A673 (cell line): ENCODE measurements around the gene ABR. TPM values are rescaled to one million over a fixed set of nuclear protein-coding genes. Genes with fewer than 3 reads are reported as not detected.
A peak's percentile ranks its signal among the peaks of the same experiment; 100 is the strongest.

Experiments used
- BruUV-seq: library from RNA; stranded (reverse); fragments of 400-500 nt; replicated peaks from 2 replicates; lab custom pipeline; 2021; lab: Mats Ljungman, UMichigan
- CTCF ChIA-PET: fragments of 300-600 bp; sonication (Branson Sonifier 250); formaldehyde crosslinking; loops from one replicate; lab custom pipeline; 2022; ENCODE audit warnings: antibody characterized with exemption; lab: Charles Lee
- POLR2A ChIA-PET: fragments of 300-600 bp; sonication (Branson Sonifier 250); formaldehyde crosslinking; loops from one replicate; lab custom pipeline; 2022; ENCODE audit warnings: antibody characterized with exemption; ENCODE audit not compliant: low non-redundant PET; lab: Charles Lee
- DNase-seq: peaks from one replicate; pipeline ENCODE4 v3.0.0-alpha.2; 2015; ENCODE audit warnings: low spot score
- H3K27ac ChIP-seq: fragments of 200-600 bp; sonication (generic); 2 replicates; pipeline ENCODE4 v1.5.1; 2016; ENCODE audit warnings: mixed run types, low read depth, mild to moderate bottlenecking, mixed read lengths, antibody characterized with exemption, low read length; ENCODE audit not compliant: poor library complexity, severe bottlenecking
- H3K27me3 ChIP-seq: fragments of 200-600 bp; sonication (generic); replicated peaks from 2 replicates; pipeline ENCODE4 v1.6.1; 2017; ENCODE audit warnings: mixed run types, low read depth, mild to moderate bottlenecking, mixed read lengths, antibody characterized with exemption, low read length; ENCODE audit not compliant: insufficient read depth, poor library complexity
- H3K36me3 ChIP-seq: fragments of 200-600 bp; sonication (generic); 2 replicates; pipeline ENCODE4 v1.6.1; 2016; ENCODE audit warnings: mixed run types, mild to moderate bottlenecking, mixed read lengths, antibody characterized with exemption, low read length; ENCODE audit not compliant: insufficient read depth, poor library complexity, severe bottlenecking
- H3K4me1 ChIP-seq: fragments of 200-600 bp; sonication (generic); 2 replicates; pipeline ENCODE4 v1.6.1; 2017; ENCODE audit warnings: mixed run types, mild to moderate bottlenecking, mixed read lengths, antibody characterized with exemption, low read length; ENCODE audit not compliant: insufficient read depth, poor library complexity, severe bottlenecking
- H3K4me3 ChIP-seq: fragments of 200-600 bp; sonication (generic); 2 replicates; pipeline ENCODE4 v1.5.1; 2016; ENCODE audit warnings: low read depth, mixed run types, mild to moderate bottlenecking, mixed read lengths, low read length; ENCODE audit not compliant: poor library complexity, severe bottlenecking
- H3K9me3 ChIP-seq: fragments of 200-600 bp; sonication (generic); 2 replicates; pipeline ENCODE4 v1.6.1; 2016; ENCODE audit warnings: mixed run types, low read depth, mild to moderate bottlenecking, mixed read lengths, antibody characterized with exemption, low read length; ENCODE audit not compliant: poor library complexity, severe bottlenecking
- CTCF ChIP-seq: fragments of 300-800, 200-600 bp; sonication (generic); conservative IDR thresholded peaks from 2 replicates; pipeline ENCODE4 v1.5.1; 2017; ENCODE audit warnings: low read depth, mild to moderate bottlenecking, antibody characterized with exemption, low read length, moderate library complexity, mixed read lengths
- EZH2 ChIP-seq: fragments of 200-600 bp; sonication (generic); IDR thresholded peaks from 2 replicates; pipeline ENCODE4 v1.6.1; 2017; ENCODE audit warnings: borderline replicate concordance, low read depth, mild to moderate bottlenecking, mixed read lengths, antibody characterized with exemption, low read length; ENCODE audit not compliant: poor library complexity, severe bottlenecking
- intact Hi-C: fragments of 100-400 bp; cut with micrococcal nuclease; formaldehyde crosslinking; loops from one replicate; pipeline ENCODE4 v1.10.0; 2022; ENCODE audit not compliant: unreplicated experiment
- total RNA-seq: library from RNA; stranded (reverse); gene quantifications from 2 replicates; pipeline ENCODE4 v1.2.3, GENCODE V29; 2021

Gene ABR
- total RNA-seq, 1 experiment from 2014 or later = 47.6 TPM

GRCh38 chr17:1033503-1033902 lies 146.3 kb downstream of the ABR start:
- no peak for TF ChIP-seq CTCF
- TF ChIP-seq EZH2 = no peak
- ChIA-PET POLR2A (no interaction called here), CTCF (no interaction called here)
- no peaks in the 10 kb centered on the region for H3K4me1 ChIP-seq
- no peaks in the 10 kb centered on the region for H3K27me3 ChIP-seq
- BruUV-seq = no TSS peak
- no peak overlapping the region for H3K27ac ChIP-seq
- intact Hi-C loops = no loop called here
- H3K9me3 ChIP-seq = no peaks in the 10 kb centered on the region
- H3K36me3 ChIP-seq = no peaks in the 10 kb centered on the region
- H3K4me3 ChIP-seq = no peak overlapping the region
- no peak for DNase-seq

- TF ChIP-seq EZH2 = no peak
- TF ChIP-seq CTCF = no peak
- BruUV-seq = no TSS peak
- POLR2A ChIA-PET = no interaction called here
- H3K27ac ChIP-seq = no peak overlapping the region
- H3K4me1 ChIP-seq = no peaks in the 10 kb centered on the region
- no peaks in the 10 kb centered on the region for H3K9me3 ChIP-seq
- no peak overlapping the region for H3K4me3 ChIP-seq
- intact Hi-C loops = no loop called here
- no peaks in the 10 kb centered on the region for H3K27me3 ChIP-seq
- DNase-seq = no peak
- CTCF ChIA-PET = no interaction called here
- no peaks in the 10 kb centered on the region for H3K36me3 ChIP-seq
Observed at GRCh38 chr17:1032391-1032790, 147.4 kb downstream of the ABR start.

GRCh38 chr17:1031711-1032110 lies 148.1 kb downstream of the ABR start:
- H3K27ac ChIP-seq = no peak overlapping the region
- intact Hi-C loops = no loop called here
- H3K4me3 ChIP-seq = no peak overlapping the region
- CTCF ChIA-PET = no interaction called here
- peak; percentile 81 for DNase-seq
- no peaks in the 10 kb centered on the region for H3K27me3 ChIP-seq
- no peaks in the 10 kb centered on the region for H3K36me3 ChIP-seq
- H3K9me3 ChIP-seq = no peaks in the 10 kb centered on the region
- TF ChIP-seq CTCF (no peak), EZH2 (no peak)
- H3K4me1 ChIP-seq = no peaks in the 10 kb centered on the region
- BruUV-seq = no TSS peak
- POLR2A ChIA-PET = no interaction called here
